GOT3 (cell line): Measurements from ENCODE around the gene HNRNPH1.

ENCODE experiments used
- DNase-seq: peaks from one replicate; lab custom pipeline; 2025; ENCODE audit warnings: mixed read lengths; lab: John Stamatoyannopoulos, UW

HNRNPH1 gene

DNA sequence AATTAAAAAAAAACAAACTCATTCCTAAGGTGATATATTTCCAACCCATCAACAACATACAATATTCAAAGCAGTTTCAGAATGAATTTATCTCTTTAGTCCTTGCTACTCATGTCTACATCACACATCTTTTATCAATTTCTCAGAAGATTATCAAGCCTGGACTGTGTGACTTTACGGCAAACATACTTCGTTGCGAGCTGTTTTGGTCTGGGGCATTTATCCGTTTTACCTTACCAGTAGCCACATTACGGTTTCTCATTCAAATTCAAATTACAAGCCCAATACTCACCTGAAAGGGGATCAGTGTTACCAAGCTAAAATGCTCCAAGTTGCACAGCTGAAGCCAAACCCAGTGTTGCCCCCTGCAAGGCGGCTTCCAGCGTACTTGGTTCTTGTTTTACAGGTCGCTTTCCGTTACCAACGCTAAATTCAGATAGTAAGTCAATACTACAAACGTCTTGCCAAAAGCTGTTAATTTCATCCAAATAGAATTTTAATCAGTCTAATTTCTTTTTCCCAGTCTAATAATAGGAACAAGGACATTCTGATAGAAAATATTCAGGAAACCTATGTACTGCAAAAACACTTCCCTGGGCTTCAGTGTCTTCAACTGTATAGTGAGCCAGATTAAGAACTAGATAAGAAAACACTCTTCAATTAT lies 1.8 kb downstream of the HNRNPH1 start:
- no peak for DNase-seq

GRCh38 chr5:179620703-179621350 lies 2.6 kb downstream of the HNRNPH1 start:
- no peak for DNase-seq

DNA sequence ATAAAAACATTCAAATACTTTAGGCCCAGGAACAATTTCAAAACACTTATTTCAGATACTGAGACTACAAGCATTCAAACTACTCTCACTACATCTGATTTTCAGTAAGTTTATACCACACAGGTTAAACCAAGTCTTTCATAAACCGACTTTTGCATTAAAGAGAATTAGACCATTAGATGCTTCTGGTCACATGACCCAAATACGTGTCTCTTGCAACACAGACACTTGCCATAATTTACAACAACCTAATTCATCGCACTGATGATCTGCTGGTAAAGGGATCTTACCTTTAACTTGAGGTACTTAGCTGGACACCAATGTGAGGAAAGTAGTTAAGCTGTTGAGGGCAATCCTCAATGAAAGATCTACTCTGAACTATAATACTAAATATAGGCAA lies 3.2 kb downstream of the HNRNPH1 start:
- DNase-seq, result no peak

DNA sequence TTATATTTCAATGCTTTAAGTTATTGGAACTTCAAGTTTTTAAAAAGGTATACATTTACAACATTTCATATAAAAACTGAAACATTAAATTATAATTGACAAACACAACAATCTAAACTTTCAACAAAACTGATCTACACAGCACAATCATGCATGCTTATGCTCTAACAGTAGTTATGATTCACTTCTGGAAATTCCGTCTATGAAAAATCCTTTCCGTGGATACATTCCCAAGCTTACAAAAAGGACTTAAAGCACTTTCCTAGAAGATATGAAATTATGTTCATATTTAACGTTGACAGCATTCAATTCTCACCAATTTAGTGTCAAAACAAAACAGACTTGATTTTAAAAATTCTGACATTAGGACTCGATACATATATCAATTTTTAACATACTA lies 3.7 kb downstream of the HNRNPH1 start:
- no peak for DNase-seq

DNA sequence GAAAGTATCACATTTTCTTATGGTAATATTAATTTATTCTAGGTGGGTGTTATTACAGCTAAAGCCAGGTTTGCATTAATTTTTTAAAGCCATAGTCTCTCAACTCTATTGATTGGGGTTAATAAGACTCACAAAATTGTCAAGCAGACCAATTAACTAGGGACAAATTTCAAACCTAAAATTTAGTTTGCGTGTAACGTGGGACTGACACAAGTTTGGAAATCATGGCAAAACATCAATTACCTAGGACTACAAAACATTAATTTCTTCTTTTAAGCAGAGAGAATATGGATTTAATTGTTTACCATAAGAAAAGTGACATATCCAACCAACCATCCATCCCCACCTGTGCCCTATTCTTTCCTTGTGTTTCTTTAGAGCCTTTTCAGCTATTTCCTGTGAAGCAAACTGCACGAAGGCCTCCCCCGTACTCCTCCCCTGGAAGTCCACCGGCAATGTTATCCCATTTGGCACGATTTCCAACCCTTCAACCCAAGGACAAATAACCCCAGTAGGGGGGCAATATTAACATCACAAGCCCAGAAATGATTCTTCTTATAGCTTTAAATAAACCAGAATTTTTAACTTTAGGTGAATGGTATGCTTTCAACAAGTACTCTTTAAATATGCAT lies 4.4 kb downstream of the HNRNPH1 start:
- no peak for DNase-seq

GRCh38 chr5:179617930-179618329 lies 5.5 kb downstream of the HNRNPH1 start:
- no peak for DNase-seq

DNA sequence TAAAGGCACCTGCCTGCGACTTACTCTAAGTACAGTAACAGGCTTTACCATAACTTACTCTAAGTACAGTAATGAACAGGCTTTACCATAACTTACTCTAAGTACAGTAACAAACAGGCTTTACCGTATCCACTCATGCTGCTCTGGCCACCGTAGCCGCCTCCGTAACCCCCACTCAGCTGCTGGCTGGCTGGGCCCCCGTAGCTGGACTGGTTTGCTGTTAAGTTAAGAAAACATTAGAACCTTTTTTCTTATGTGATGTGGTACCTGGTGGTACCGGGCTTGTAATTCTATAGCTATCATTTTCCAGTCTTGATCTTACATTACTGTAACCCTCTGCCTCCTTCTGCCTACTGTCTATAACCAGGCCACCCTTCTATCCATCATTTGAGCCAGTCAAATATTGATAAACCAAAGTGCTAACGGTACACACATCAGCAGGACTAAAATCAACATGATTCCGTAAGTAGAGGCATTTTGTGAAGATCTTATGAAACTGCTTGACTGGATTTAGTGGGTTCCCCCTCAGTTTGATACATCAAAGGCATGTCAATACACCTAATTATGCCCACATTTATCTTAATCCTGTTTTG lies 7.4 kb downstream of the HNRNPH1 start:
- no peak for DNase-seq

- DNase-seq, result no peak
These were observed 8.3 kb downstream of the HNRNPH1 start for GRCh38 chr5:179615203-179615602.

DNA sequence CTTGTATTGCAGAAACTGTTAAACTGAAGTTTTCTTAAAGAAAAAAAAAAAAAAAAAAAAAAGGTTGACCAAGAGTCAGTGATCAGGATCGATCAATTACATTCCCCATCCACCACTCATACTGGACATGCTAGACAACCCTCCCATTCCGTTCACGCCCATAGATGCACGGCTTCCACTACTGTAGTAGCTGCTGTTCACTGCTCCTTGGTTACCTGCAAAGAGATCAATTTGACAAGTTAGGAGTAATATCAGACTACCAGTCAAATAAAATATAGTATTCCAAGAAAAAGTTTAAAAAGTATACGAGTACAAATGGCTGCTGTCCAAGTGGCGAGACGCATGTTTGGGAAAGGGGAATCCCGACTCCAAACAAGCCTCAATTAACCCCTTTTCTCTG lies 8.7 kb downstream of the HNRNPH1 start:
- DNase-seq, result no peak

GRCh38 chr5:179613460-179614071 lies 9.9 kb downstream of the HNRNPH1 start:
- DNase-seq, result no peak

- DNase-seq, result no peak
These were observed 10.7 kb downstream of the HNRNPH1 start for GRCh38 chr5:179612577-179613459.

- DNase-seq, result no peak
These were observed 12.6 kb downstream of the HNRNPH1 start for GRCh38 chr5:179610903-179611265.

GRCh38 chr5:179610109-179610902 lies 13.2 kb downstream of the HNRNPH1 start:
- DNase-seq, result no peak

DNA sequence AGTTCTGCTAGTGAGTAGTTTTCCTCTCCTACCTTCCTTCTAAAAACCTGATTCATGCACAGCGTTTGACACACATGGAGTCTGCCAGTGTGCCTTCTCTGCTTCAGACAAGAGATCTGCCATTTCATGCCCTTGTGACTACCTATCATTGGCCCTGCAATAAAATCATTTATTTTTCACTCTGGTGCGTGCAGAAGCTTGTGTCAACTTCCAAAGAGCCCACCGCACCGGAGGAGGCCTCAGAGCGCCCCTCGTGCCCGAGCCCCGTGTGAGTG lies 13.7 kb downstream of the HNRNPH1 start:
- no peak for DNase-seq

DNA sequence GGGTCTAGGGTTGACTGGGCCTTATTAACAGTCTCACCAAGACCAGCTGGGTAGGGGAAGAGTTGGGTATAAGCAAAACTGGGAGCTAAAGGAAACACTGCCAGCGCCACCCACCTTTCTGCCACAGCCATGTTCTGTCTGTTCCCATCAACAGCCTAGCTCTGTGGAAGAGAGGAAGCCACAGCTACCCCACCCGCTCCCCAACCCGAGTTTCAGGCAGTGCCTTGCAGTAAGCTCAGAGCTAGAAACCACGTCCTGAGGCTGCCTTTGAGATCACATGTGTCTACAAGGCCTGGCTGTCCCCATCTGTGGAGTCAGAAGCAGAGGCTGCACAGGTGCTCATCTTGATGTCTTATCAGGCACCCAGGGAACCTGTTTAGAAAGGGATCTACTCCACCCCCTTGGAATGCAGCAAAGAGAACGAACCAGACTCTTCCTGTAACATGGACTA lies 15.3 kb downstream of the HNRNPH1 start:
- no peak for DNase-seq

GRCh38 chr5:179607160-179607931 lies 16.1 kb downstream of the HNRNPH1 start:
- DNase-seq, result no peak

GRCh38 chr5:179606910-179607159 lies 16.6 kb downstream of the HNRNPH1 start:
- DNase-seq, result no peak

GRCh38 chr5:179606071-179606909 lies 17.2 kb downstream of the HNRNPH1 start:
- no peak for DNase-seq

GRCh38 chr5:179605026-179605833 lies 18.2 kb downstream of the HNRNPH1 start:
- no peak for DNase-seq
